Lung microvascular endothelial cell (primary cell): ENCODE data around the gene ESPNL. TPM values are rescaled to one million over a fixed set of nuclear protein-coding genes. Genes with fewer than 3 reads are reported as not detected.
"Not testable (repeated sequence)": the region's sequence is repeated elsewhere in the genome, so short reads cannot be mapped to it uniquely, and the experiment has no call there.

ENCODE experiments used
- DNase-seq, 2 donors: peaks; one replicate each; pipeline versions ENCODE4 v3.0.0 to v3.0.0-alpha.2; 2010; ENCODE audit warnings: low read depth in 2 of 2
- total RNA-seq: library from RNA; depleted of rRNA; stranded (reverse); fragments of >200 nt; gene quantifications from 2 replicates; pipeline ENCODE4 v1.2.1, GENCODE V29; 2014

The ESPNL gene, protein sequence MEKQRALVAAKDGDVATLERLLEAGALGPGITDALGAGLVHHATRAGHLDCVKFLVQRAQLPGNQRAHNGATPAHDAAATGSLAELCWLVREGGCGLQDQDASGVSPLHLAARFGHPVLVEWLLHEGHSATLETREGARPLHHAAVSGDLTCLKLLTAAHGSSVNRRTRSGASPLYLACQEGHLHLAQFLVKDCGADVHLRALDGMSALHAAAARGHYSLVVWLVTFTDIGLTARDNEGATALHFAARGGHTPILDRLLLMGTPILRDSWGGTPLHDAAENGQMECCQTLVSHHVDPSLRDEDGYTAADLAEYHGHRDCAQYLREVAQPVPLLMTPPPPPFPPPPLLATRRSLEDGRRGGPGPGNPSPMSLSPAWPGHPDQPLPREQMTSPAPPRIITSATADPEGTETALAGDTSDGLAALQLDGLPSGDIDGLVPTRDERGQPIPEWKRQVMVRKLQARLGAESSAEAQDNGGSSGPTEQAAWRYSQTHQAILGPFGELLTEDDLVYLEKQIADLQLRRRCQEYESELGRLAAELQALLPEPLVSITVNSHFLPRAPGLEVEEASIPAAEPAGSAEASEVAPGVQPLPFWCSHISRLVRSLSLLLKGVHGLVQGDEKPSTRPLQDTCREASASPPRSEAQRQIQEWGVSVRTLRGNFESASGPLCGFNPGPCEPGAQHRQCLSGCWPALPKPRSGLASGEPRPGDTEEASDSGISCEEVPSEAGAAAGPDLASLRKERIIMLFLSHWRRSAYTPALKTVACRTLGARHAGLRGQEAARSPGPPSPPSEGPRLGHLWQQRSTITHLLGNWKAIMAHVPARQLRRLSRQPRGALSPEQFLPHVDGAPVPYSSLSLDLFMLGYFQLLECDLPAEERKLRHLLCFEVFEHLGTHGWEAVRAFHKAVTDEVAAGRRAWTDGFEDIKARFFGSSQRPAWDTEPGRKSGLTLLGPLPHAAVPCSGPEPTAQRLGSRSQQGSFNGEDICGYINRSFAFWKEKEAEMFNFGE
- total RNA-seq = not detected in 2 replicates

DNA sequence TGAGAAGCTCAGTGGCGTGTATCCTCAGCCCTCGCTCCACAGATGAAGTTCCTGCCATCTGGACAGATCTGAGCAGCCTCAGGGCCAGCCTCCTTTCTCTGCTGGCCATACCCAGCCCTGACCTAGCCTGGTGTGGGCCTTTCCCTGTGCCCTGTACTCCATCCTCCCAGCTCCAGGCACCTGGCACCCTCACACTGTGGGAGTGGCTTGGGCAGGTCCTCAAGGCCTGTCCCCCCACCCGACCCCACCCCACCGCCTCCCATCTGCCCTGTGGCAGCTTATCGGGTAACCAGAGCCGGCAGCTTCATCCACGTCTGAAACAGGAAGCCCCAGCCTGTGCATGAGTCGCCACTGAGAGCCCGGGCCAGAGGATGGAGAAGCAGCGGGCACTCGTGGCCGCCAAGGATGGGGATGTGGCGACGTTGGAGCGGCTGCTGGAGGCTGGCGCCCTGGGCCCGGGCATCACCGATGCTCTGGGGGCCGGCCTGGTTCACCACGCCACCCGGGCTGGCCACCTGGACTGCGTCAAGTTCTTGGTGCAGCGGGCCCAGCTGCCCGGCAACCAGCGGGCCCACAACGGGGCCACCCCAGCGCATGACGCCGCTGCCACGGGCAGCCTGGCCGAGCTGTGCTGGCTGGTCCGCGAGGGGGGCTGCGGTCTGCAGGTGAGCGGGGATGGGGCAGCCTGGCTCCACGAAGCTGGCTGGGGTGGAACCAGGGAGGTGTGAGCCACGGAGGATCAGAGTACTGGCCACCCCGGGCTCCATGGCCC lies at the start of gene ESPNL:
TSS of gene ESPNL (plus strand) at position 292 of the 772 bp plus-strand sequence. CDS start at position 372, 80 bp downstream.
- DNase-seq = no peak

DNA sequence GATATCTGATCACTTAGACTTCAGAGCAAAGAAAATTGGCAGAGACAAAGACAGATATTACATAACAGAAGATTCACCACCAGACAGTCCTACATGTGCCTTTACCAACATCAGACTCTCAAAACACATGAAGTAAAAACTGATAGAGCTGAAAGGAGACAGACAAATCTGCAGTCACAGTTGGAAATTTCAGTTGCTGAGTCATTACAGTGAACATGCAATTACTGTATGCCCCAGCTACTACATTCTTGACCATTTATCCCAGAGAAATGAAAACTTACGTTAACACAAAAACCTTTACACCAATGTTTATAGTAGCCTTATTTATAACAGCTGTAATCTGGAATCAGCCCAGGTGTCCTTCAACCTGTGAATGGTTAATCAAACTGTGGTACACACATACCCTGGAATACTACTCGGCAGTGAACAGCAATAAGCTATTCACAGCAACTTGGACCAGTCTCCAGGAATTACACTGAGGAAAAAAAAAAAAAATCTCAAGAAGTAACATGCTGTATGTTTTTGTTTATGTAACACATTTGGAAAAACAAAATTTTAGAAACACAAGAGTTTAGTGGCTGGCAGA lies 46.9 kb upstream of the ESPNL start:
- no peak for DNase-seq

DNA sequence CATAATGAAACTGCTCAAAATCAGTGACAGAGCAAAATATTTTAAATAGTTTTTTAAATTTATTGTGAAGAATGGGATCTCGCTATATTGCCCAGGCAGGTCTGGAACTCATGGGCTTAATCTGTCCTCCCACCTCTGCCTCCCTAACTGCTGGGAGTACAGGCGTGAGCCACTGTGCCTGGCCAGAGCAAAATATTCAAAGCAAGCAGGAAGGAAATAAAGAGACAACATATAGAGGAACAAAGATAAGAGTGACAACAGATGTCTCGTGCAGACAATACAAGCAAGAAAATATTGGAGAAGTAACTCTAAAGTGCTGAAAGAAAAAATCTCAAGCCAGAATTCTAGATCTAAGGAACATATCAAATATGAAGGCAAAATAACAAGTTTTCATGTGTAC lies 44.3 kb upstream of the ESPNL start:
- DNase-seq = no peak

DNA sequence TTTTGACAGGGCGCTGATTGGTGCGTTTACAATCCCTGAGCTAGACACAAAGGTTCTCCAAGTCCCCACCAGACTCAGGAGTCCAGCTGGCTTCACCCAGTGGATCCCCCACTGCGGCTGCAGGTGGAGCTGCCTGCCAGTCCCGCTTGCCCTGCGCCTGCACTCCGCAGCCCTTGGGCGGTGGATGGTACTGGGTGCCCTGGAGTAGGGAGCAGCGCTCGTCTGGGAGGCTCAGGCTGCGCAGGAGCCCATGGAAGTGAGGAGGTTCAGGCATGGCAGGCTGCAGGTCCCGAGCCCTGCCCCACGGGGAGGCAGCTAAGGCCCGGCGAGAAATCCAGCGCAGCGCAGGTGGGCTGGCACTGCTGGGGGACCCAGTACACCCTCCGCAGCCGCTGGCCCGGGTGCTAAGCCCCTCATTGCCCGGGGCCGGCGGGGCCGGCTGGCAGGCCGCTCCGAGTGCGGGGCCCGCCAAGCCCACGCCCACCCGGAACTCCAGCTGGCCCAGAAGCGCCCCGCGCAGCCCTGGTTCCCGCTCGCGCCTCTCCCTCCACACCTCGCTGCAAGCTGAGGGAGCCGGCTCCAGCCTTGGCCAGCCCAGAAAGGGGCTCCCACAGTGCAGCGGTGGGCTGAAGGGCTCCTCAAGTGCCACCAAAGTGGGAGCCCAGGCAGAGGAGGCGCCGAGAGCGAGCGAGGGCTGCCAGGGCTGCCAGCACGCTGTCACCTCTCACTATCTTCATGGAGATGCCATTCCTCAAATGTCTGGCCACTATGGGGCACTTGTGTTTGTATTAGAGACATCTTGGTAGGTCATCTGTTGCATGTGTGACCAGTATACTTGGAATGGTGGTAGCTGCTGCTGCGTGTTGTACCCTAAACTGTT lies 42.2 kb upstream of the ESPNL start:
- DNase-seq = not testable (repeated sequence)

DNA sequence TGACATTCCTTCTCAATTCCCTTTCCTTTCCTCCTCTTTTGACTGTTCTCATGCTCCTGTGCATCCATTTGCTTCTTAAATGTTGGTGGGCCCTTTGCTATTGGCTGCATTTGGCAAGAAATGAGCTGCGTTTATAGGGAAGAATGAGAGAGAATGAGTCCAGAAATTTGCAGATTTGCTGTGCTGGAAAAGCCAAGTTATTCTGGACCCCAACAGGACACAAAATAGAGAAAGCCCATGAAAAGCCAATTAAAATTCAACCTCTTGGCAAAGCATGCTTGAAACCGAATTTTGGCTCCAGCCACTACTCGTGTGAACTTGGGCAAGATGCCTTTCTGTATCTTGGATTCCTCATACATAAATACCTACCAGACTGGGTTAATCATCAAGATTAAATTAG lies 40.6 kb upstream of the ESPNL start:
- DNase-seq = no peak

DNA sequence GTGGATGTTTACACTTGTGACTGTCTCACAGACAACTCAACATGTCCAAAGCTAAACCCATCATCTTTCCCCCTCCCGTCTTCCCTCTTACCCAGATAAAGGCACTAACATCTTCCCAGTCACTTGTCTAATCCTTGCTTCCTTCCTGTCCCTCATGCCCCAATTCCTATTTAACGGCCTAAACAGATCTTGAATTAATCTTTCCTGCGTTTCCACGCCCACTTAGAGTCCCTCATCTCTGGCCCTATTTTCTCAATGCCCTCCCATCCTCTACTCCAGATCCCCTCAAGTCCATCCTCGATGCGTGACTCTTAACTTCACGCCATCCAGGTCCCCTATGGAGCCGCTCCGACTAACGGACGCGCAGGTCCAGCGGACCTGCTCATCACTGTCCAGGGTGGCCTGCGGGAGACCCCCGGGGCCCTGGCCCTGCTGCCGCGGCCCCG lies 40.0 kb upstream of the ESPNL start:
- DNase-seq = no peak

DNA sequence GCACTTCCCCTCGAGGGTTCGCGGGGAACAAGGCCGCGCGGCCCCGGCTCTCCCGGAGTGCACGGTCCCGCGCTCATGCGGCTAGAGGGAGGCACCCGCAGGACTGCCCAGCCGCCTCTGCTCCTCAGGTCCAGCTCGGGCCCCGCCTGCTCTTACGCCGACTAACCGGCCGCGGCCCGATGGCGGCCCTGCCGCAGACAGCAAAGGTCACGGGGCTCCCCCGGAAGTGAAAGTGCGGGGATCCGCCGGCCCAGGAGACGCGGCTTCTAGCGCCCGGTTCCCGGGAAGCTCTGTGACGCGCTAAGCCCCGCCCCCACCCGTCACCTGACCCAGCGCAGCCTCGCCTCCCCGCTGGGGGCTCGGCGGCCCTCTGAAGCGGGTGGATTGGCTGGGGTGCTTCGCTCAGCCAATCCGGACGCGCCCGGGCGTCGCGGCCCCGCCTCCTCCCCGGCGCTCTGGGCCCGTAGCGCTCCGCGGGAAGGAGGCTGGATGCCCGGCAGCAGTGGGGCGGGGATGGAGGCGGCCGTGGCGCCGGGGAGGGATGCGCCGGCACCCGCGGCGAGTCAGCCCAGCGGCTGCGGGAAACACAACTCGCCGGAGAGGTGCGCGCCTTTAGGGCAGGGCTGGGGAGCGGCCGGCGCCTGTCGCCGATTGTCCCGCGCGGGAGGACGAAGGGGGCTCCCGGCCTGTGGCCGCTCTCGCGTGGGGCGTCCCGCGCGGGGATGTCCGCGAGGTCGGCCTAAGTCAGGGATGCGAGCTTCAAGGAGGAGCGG lies 39.4 kb upstream of the ESPNL start, which contains the start of gene SCLY:
TSS of gene SCLY (plus strand) at position 460 of the 773 bp plus-strand sequence. CDS start at position 514, 54 bp downstream.
- DNase-seq = peak; percentile 98

DNA sequence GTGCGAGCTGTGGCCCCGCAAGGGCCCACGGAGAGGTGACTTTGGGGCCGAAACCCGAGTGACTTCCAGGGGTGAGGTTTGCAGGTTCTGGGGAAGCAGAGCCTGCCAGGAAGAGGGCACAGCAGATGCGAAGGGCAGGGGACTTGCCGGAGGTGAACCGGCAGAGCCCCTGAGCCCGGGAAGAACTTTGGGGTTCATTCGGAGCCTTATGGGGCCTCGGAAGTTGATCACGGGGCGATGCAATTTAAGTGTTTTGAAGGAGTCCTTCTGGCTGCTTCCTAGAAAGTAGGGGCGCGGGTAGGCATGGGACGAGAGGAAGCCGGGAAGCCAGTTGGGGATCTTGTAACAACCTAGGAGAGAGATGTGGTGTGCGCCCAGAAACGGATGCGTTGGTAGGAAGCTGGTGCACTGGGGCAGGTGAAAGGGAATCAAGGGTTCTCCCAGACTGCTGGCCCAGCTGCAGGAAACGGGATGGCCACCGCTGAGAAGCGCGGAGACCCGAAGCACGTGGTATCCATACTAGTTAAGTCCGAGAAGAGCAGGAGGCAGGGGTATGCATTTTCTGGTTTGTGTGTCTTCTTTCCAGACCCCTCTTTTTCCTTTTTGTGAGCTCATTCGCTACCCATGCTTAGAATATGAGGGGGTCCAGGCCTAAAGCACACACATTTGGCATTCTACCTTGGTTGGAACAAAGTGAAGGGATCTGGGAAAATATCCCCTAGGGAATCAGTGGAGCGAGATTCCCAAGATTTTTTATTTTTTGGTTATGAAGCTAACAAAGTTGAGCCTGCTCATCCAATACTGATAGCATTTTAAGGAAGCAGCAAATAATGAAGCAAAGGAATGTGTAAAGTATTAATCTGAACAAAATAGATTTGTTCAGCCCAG lies 38.6 kb upstream of the ESPNL start:
- peak; percentile 35 to 47 for DNase-seq

DNA sequence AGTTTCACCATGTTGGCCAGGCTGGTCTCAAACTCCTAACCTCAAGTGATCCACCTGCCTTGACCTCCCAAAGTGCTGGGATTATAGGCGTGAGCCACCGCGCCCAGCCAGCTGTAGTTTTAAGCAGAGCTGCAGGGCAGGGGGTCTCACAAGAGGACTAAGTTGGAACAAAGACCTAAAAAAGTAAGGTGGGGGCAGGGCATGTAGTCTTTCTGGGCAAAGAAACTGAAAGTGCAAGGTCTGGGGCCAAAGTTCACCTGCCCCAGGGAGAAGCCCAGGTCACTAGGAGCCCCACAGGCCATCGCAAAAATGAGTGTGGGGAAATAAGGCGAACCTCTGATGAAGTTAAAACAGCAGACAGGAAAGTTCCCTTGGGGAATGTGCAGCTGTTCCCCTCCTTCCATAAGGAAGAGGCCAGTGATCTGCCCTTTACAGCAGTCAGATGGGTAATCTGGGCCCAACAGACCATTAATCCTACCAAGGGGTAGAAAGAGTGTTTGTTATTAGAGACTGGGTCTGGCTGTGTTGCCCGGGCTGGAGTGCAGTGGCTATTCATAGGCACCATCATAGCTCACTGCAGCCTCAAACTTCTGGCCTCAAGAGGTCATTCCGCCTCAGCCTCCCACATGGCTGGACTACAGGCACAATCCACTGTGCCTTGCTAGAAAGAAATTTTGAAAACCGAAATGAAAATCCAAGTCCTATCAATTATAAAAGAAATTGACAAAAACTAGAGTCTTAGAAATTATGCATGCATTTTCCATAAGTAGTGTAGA lies 36.5 kb upstream of the ESPNL start:
- no peak for DNase-seq

DNA sequence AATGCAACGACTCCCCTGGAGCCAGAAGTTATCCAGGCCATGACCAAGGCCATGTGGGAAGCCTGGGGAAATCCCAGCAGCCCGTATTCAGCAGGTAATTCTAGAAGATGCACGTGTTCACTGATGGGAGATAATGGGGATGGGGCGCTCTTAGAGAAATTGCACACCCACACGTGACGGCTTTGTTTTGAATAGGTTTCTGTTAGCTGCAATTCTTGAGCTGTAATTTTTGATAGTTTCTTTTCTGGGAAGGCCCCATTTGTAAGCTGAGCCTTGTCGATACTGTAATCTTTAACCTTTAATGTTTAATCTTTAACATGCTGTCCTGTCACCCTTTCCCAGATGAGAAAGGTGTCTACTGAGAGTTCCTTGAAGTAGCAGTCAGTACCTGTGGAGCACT lies 35.8 kb upstream of the ESPNL start:
- DNase-seq = no peak

DNA sequence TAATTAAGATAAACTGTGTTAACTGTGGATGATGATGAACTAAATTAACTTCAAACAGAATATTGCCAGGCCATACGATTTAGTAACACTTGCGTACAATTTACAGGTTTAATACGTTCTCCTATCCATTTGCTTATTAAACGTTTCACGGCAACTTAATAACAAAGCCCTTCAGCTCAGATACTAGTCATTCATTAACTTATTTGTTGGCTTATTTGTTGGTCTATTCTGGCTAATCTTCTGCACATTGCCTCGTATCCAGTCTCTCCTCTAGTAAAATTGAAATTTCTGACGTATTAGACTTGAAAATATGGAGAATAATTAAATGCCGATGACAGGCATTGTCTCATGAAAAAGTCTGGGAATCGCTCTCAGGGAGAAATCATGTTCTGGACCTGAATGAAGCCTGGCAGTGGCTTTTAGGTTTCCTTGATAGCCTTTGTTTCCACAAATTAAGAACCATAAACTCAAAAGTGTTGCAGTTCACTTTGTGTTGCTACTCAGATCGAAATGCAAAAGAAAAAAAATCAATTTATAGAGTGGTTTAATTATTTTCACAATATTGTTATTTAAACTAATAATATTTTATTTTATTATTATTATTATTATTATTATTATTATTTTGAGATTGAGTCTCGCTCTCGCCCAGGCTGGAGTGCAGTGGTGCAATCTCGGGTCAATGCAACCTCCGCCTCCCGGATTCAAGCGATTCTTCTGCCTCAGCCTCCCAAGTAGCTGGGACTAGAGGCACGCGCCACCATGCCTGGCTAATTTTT lies 34.9 kb upstream of the ESPNL start:
- DNase-seq = no peak

DNA sequence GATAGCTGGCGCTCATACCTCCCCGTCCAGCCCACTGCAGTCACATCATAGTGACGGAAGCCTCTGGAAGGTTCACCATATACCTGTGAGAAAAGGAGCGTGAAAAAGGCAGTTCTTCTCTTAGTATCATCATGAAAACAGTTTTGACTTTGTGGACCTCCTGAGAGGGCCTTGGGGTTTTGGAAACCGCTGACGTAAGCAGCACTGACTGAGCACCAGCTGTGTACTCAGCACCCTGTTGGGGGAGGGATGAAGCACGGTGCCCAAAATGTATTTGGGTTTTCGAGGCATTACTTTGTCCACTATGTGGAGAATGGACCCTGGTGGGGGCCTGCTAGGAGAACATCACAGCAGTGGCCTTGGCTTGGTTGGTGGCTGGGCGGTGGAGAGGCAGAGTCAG lies 33.9 kb upstream of the ESPNL start:
- DNase-seq = no peak

DNA sequence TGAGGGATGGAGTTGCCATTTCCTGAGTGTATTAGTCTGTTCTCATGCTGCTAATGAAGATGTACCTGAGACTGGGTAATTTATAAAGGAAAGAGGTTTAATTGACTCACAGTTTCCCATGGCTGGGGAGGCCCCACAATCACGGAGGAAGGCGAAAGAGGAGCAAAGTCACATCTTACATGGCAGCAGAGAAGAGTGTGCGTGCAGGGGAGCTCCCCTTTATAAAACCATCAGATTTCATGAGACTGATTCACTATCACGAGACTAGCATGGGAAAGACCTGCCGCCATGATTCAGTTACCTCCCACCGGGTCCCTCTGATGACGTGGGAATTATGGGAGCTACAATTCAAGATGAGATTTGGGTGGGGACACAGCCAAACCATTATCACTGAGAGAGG lies 33.4 kb upstream of the ESPNL start:
- not testable (repeated sequence) for DNase-seq

DNA sequence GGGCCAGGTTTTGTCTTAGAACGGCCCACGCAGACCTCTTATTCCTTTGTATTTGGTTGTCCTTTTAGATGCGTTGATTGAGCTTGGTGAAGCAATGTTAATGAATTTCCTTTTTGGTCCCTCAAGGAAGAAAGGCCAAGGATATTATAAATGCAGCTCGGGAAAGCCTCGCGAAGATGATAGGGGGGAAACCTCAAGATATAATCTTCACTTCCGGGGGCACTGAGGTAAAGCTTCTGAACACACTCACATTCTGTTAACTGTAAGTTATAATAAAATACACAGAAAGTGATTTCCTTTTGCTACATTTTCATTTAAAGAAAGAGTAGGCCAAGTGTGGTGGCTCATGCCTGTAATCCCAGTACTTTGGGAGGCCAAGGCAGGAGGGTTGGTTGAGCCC lies 32.2 kb upstream of the ESPNL start:
- no peak for DNase-seq

DNA sequence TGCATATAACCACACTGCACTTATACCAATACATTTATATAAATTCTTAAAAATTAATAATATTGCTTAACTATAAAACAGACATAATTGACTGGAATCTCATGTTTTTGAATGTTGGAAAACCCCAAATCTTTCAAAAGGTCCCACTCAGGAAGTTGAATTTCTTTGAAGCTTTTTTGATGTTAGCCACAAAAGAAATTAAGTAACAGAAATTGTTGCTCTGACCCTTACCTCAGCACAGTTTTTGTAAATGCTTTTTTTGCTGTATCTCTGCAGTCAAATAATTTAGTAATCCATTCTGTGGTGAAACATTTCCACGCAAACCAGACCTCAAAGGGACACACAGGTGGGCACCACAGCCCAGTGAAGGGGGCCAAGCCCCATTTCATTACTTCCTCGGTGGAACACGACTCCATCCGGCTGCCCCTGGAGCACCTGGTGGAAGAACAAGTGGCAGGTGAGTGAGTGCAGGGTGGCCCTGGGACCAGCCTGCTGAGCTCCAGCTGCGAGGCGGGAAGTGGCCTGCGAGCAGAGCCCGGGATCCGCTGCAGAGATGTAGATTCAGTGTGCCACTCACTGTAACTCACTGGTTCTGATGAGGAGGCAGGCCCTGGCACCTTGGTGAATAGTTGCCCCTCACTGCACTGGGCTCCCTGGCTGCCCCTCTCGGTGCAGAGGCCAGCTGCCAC lies 31.0 kb upstream of the ESPNL start:
- DNase-seq = no peak

DNA sequence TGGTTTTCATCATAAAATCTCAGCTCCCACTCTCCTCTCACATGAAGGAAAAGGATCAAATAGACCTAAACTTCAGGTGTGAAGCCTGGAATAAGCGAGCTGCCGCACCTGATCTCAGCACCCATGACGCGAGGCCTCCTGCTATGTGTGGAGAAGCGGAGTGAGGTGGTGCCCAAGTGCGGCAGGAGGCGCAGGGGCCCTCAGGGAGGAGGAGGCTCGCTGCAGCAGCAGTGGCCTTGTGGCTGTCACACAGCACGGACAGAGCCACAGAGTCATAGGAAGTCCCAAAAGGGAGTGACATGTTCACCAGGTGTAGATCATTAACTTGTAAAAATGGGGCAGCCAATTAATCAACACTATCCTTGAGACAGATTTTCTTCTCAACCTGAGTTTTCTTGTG lies 30.3 kb upstream of the ESPNL start:
- DNase-seq = no peak
